HG02943 (cell line): ENCODE results near the gene LAMB1.
"Not testable (repeated sequence)": the region's sequence is repeated elsewhere in the genome, so short reads cannot be mapped to it uniquely, and the experiment has no call there.

ENCODE experiments used
- ATAC-seq: cut with Tn5 transposase; IDR thresholded peaks from one replicate; pipeline ENCODE4 v1.9.1; 2021; ENCODE audit warnings: mild to moderate bottlenecking, low read depth, moderate library complexity; ENCODE audit not compliant: unreplicated experiment

LAMB1 gene

GRCh38 chr7:108002726-108003598, at the start of gene LAMB1:
Gene LAMB1 (minus strand): TSS chr7:108003161. CDS start chr7:108002885, 276 bp downstream.
- ATAC-seq: no peak

- no peak for ATAC-seq
These were observed 48.5 kb upstream of the LAMB1 start for GRCh38 chr7:108051454-108051853.

- no peak for ATAC-seq
These were observed 47.0 kb upstream of the LAMB1 start for GRCh38 chr7:108049962-108050361.

GRCh38 chr7:108048422-108048821, 45.5 kb upstream of the LAMB1 start:
- no peak for ATAC-seq

GRCh38 chr7:108046952-108047506, 44.1 kb upstream of the LAMB1 start:
- ATAC-seq: no peak

- no peak for ATAC-seq
These were observed 42.7 kb upstream of the LAMB1 start for GRCh38 chr7:108045669-108046068.

- ATAC-seq: no peak
These were observed 42.2 kb upstream of the LAMB1 start for GRCh38 chr7:108045154-108045553.

GRCh38 chr7:108044345-108044744, 41.4 kb upstream of the LAMB1 start:
- no peak for ATAC-seq

GRCh38 chr7:108038986-108039385, 36.0 kb upstream of the LAMB1 start:
- no peak for ATAC-seq

GRCh38 chr7:108037741-108038140, 34.8 kb upstream of the LAMB1 start:
- ATAC-seq: no peak

GRCh38 chr7:108037140-108037539, 34.2 kb upstream of the LAMB1 start:
- no peak for ATAC-seq

GRCh38 chr7:108034586-108034985, 31.6 kb upstream of the LAMB1 start:
- no peak for ATAC-seq

- ATAC-seq: no peak
These were observed 31.0 kb upstream of the LAMB1 start for GRCh38 chr7:108033776-108034497.

- ATAC-seq: not testable (repeated sequence)
These were observed 30.3 kb upstream of the LAMB1 start for GRCh38 chr7:108033309-108033708.

GRCh38 chr7:108030516-108030915, 27.6 kb upstream of the LAMB1 start:
- ATAC-seq: no peak

GRCh38 chr7:108029034-108029433, 26.1 kb upstream of the LAMB1 start:
- no peak for ATAC-seq

- no peak for ATAC-seq
These were observed 25.1 kb upstream of the LAMB1 start for GRCh38 chr7:108028111-108028510.

GRCh38 chr7:108027239-108027638, 24.3 kb upstream of the LAMB1 start:
- ATAC-seq: no peak

- ATAC-seq: no peak
These were observed 23.7 kb upstream of the LAMB1 start for GRCh38 chr7:108026647-108027046.

- ATAC-seq: no peak
These were observed 23.2 kb upstream of the LAMB1 start for GRCh38 chr7:108026116-108026515.

GRCh38 chr7:108024538-108024937, 21.6 kb upstream of the LAMB1 start:
- no peak for ATAC-seq
